Measurements from ENCODE around the gene XIAP.
"Not testable (repeated sequence)": the region's sequence is repeated elsewhere in the genome, so short reads cannot be mapped to it uniquely, and the experiment has no call there.

XIAP gene

GRCh38 chrX:123884809-123885408, 25.1 kb downstream of the XIAP start:
- in situ Hi-C loops (cut with HindIII; ENCODE audit: low pct_unique_long_range_greater_than_20kb, low sequenced_read_pairs), result no loop called here
- TF ChIP-seq JUND (IDR thresholded peaks at IDR 0.05; ENCODE audit: low read depth), result no peak
- DNase-seq (ENCODE audit: low read depth in 1 of 2, low spot score in 1 of 2), result peak; percentile 13 to 29

- in situ Hi-C loops (cut with HindIII; ENCODE audit: low pct_unique_long_range_greater_than_20kb, low sequenced_read_pairs), result no loop called here
- no peak for DNase-seq (ENCODE audit: low read depth in 1 of 2, low spot score in 1 of 2)
- TF ChIP-seq JUND (IDR thresholded peaks at IDR 0.05; ENCODE audit: low read depth), result no peak
Observed at GRCh38 chrX:123899701-123900100, 39.8 kb downstream of the XIAP start.

- in situ Hi-C loops (cut with HindIII; ENCODE audit: low pct_unique_long_range_greater_than_20kb, low sequenced_read_pairs); DNase-seq (ENCODE audit: low read depth in 1 of 2, low spot score in 1 of 2): not testable (repeated sequence)
Observed at GRCh38 chrX:123903261-123903660, 43.4 kb downstream of the XIAP start.

- TF ChIP-seq JUND (IDR thresholded peaks at IDR 0.05; ENCODE audit: low read depth), result no peak
- in situ Hi-C loops (cut with HindIII; ENCODE audit: low pct_unique_long_range_greater_than_20kb, low sequenced_read_pairs), result no loop called here
- DNase-seq (ENCODE audit: low read depth in 1 of 2, low spot score in 1 of 2), result no peak
Observed at GRCh38 chrX:123905332-123905731, 45.5 kb downstream of the XIAP start.

- TF ChIP-seq JUND (IDR thresholded peaks at IDR 0.05; ENCODE audit: low read depth), result no peak
- in situ Hi-C loops (cut with HindIII; ENCODE audit: low pct_unique_long_range_greater_than_20kb, low sequenced_read_pairs), result no loop called here
- peak in 1 of 2 experiments; percentile 12 for DNase-seq (ENCODE audit: low read depth in 1 of 2, low spot score in 1 of 2)
Observed at GRCh38 chrX:123906557-123907316, 46.9 kb downstream of the XIAP start.

- in situ Hi-C loops (cut with HindIII; ENCODE audit: low pct_unique_long_range_greater_than_20kb, low sequenced_read_pairs), result no loop called here
- no peak for DNase-seq (ENCODE audit: low read depth in 1 of 2, low spot score in 1 of 2)
- no peak for TF ChIP-seq JUND (IDR thresholded peaks at IDR 0.05; ENCODE audit: low read depth)
Observed at GRCh38 chrX:123909523-123909922, 49.7 kb downstream of the XIAP start.

GRCh38 chrX:123917069-123917468, 57.2 kb downstream of the XIAP start:
- no peak for TF ChIP-seq JUND (IDR thresholded peaks at IDR 0.05; ENCODE audit: low read depth)
- DNase-seq (ENCODE audit: low read depth in 1 of 2, low spot score in 1 of 2), result no peak
- in situ Hi-C loops (cut with HindIII; ENCODE audit: low pct_unique_long_range_greater_than_20kb, low sequenced_read_pairs), result no loop called here

GRCh38 chrX:123918106-123918721, 58.4 kb downstream of the XIAP start:
- in situ Hi-C loops (cut with HindIII; ENCODE audit: low pct_unique_long_range_greater_than_20kb, low sequenced_read_pairs), result no loop called here
- no peak for TF ChIP-seq JUND (IDR thresholded peaks at IDR 0.05; ENCODE audit: low read depth)
- DNase-seq (ENCODE audit: low read depth in 1 of 2, low spot score in 1 of 2), result no peak

GRCh38 chrX:123920105-123920785, 60.4 kb downstream of the XIAP start:
- no peak for DNase-seq (ENCODE audit: low read depth in 1 of 2, low spot score in 1 of 2)
- in situ Hi-C loops (cut with HindIII; ENCODE audit: low pct_unique_long_range_greater_than_20kb, low sequenced_read_pairs), result no loop called here
- no peak for TF ChIP-seq JUND (IDR thresholded peaks at IDR 0.05; ENCODE audit: low read depth)

GRCh38 chrX:123923211-123923610, 63.4 kb downstream of the XIAP start:
- in situ Hi-C loops (cut with HindIII; ENCODE audit: low pct_unique_long_range_greater_than_20kb, low sequenced_read_pairs), result no loop called here
- no peak for TF ChIP-seq JUND (IDR thresholded peaks at IDR 0.05; ENCODE audit: low read depth)
- no peak for DNase-seq (ENCODE audit: low read depth in 1 of 2, low spot score in 1 of 2)

GRCh38 chrX:123924186-123924585, 64.3 kb downstream of the XIAP start:
- DNase-seq (ENCODE audit: low read depth in 1 of 2, low spot score in 1 of 2), result no peak
- TF ChIP-seq JUND (IDR thresholded peaks at IDR 0.05; ENCODE audit: low read depth), result no peak
- in situ Hi-C loops (cut with HindIII; ENCODE audit: low pct_unique_long_range_greater_than_20kb, low sequenced_read_pairs), result no loop called here

GRCh38 chrX:123927845-123928244, 68.0 kb downstream of the XIAP start:
- TF ChIP-seq JUND (IDR thresholded peaks at IDR 0.05; ENCODE audit: low read depth), result no peak
- no peak for DNase-seq (ENCODE audit: low read depth in 1 of 2, low spot score in 1 of 2)
- in situ Hi-C loops (cut with HindIII; ENCODE audit: low pct_unique_long_range_greater_than_20kb, low sequenced_read_pairs), result no loop called here

GRCh38 chrX:123932055-123932454, 72.2 kb downstream of the XIAP start:
- DNase-seq (ENCODE audit: low read depth in 1 of 2, low spot score in 1 of 2); in situ Hi-C loops (cut with HindIII; ENCODE audit: low pct_unique_long_range_greater_than_20kb, low sequenced_read_pairs): not testable (repeated sequence)

All from T47D (cell line).